Esophagus muscularis mucosa (tissue), 4 donors: Measurements from ENCODE around the gene MISP3. TPM values are rescaled to one million over a fixed set of nuclear protein-coding genes. Genes with fewer than 3 reads are reported as not detected.
A peak's percentile ranks its signal among the peaks of the same experiment; 100 is the strongest.

Experiments
- DNase-seq: peaks from one replicate; pipeline ENCODE4 v3.0.0-alpha.2; 2017; ENCODE audit errors: extremely low spot score
- H3K27ac ChIP-seq, 4 donors: fragments of 200-600 bp; sonication (generic); replicated peaks in 1 of 4; 1 replicate in 3 of 4; 2 replicates in 1 of 4; pipeline ENCODE4 v1.5.1; 2016 to 2019; ENCODE audit warnings: mild to moderate bottlenecking in 1 of 4
- H3K27me3 ChIP-seq, 4 donors: fragments of 200-600 bp; sonication (generic); one replicate each; pipeline versions ENCODE4 v1.5.1 to v1.6.0; 2016 to 2019
- H3K36me3 ChIP-seq, 4 donors: fragments of 200-600 bp; sonication (generic); one replicate each; pipeline ENCODE4 v1.5.1; 2016 to 2019
- H3K4me1 ChIP-seq, 4 donors: fragments of 200-600 bp; sonication (generic); one replicate each; pipeline ENCODE4 v1.5.1; 2016 to 2019
- H3K4me3 ChIP-seq, 4 donors: fragments of 200-600 bp; sonication (generic); 1 replicate in 2 of 4; 2 replicates in 2 of 4; pipeline ENCODE4 v1.5.1; 2016 to 2019; ENCODE audit warnings: mild to moderate bottlenecking in 4 of 4, moderate library complexity in 1 of 4
- H3K9me3 ChIP-seq, 4 donors: fragments of 200-600 bp; sonication (generic); 1 replicate in 3 of 4; 2 replicates in 1 of 4; pipeline ENCODE4 v1.5.1; 2016 to 2019
- EP300 ChIP-seq: sonication (generic); formaldehyde crosslinking; IDR thresholded peaks from one replicate; pipeline ENCODE4 v1.6.1; 2017; ENCODE audit warnings: antibody characterized with exemption
- POLR2A ChIP-seq: fragments of 450-650 bp; IDR thresholded peaks from one replicate; pipeline ENCODE4 v1.6.1; 2017; ENCODE audit warnings: antibody characterized with exemption, moderate library complexity, mild to moderate bottlenecking, low read depth
- POLR2AphosphoS5 ChIP-seq, 2 donors: sonication (generic); formaldehyde crosslinking; IDR thresholded peaks; one replicate each; pipeline ENCODE4 v1.6.1; 2017; ENCODE audit warnings: antibody characterized with exemption in 2 of 2
- WGBS: methylation state at CpG from one replicate; pipeline ENCODE4 v1.1.5; 2018; 5-methylcytosine and 5-hydroxymethylcytosine counted together
- intact Hi-C: fragments of 100-400 bp; cut with DNase I; formaldehyde crosslinking; loops from one replicate; pipeline ENCODE4 v1.15.1; 2023
- total RNA-seq, 4 donors: library from RNA; depleted of rRNA; stranded (reverse); fragments of >200 nt; gene quantifications; one replicate each; pipeline versions ENCODE4 v1.1.0 to v1.2.1, GENCODE V29; 2016
- TF ChIP-seq, protein P1 (sequence below), 3 experiments: fragments of 200-600 bp in 2 of 3; fragments of 450-650 bp in 1 of 3; sonication (generic) in 2 of 3; IDR thresholded peaks; one replicate each; pipeline ENCODE4 v1.5.1; 2017 to 2019; ENCODE audit warnings: antibody characterized with exemption in 3 of 3, mild to moderate bottlenecking in 2 of 3, moderate library complexity in 1 of 3

Gene MISP3
- total RNA-seq, 4 donors from 2014 or later: 1.5 to 11.1 (median 7.6) TPM

DNA sequence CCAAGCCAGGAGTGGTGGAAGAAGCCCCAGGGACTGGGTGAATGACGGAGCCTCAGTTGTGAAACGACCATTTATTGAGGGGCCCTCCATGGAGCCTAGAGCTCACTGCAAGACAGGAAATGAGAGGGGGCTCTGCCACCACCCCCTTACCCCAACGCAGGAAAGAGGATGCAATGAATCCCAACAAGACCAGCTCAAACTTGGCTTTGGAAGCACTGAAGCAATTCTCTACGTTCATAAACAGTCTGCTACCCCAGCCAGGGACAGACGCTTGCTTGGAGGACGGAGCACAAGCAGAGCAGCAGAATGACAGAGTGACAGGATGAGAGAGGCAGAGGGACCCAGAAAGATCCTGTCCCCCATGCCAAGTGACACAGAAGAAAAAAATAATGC lies 43.9 kb downstream of the MISP3 start:
- no peaks in the 10 kb centered on the region for H3K27me3 ChIP-seq
- H3K4me1 ChIP-seq: peaks cover 70 to 79% (median 75%) of the 10 kb centered on the region in 4 donors
- peak overlapping the region; percentile 86 to 98 (median 97) for H3K4me3 ChIP-seq
- intact Hi-C loops: no loop called here
- 11% methylated on average over 6 of the region's 6 CpGs for WGBS
- H3K9me3 ChIP-seq: no peaks in the 10 kb centered on the region
- DNase-seq: no peak
- TF ChIP-seq POLR2AphosphoS5 (IDR thresholded peaks at IDR 0.05): no peak
- TF ChIP-seq EP300: no peak
- TF ChIP-seq, protein P1, sequence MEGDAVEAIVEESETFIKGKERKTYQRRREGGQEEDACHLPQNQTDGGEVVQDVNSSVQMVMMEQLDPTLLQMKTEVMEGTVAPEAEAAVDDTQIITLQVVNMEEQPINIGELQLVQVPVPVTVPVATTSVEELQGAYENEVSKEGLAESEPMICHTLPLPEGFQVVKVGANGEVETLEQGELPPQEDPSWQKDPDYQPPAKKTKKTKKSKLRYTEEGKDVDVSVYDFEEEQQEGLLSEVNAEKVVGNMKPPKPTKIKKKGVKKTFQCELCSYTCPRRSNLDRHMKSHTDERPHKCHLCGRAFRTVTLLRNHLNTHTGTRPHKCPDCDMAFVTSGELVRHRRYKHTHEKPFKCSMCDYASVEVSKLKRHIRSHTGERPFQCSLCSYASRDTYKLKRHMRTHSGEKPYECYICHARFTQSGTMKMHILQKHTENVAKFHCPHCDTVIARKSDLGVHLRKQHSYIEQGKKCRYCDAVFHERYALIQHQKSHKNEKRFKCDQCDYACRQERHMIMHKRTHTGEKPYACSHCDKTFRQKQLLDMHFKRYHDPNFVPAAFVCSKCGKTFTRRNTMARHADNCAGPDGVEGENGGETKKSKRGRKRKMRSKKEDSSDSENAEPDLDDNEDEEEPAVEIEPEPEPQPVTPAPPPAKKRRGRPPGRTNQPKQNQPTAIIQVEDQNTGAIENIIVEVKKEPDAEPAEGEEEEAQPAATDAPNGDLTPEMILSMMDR (IDR thresholded peaks at IDR 0.05): no peak
- no peak for TF ChIP-seq POLR2A
- peak overlapping the region; percentile 86 to 100 (median 98) for H3K27ac ChIP-seq
- H3K36me3 ChIP-seq: no peaks in the 10 kb centered on the region

DNA sequence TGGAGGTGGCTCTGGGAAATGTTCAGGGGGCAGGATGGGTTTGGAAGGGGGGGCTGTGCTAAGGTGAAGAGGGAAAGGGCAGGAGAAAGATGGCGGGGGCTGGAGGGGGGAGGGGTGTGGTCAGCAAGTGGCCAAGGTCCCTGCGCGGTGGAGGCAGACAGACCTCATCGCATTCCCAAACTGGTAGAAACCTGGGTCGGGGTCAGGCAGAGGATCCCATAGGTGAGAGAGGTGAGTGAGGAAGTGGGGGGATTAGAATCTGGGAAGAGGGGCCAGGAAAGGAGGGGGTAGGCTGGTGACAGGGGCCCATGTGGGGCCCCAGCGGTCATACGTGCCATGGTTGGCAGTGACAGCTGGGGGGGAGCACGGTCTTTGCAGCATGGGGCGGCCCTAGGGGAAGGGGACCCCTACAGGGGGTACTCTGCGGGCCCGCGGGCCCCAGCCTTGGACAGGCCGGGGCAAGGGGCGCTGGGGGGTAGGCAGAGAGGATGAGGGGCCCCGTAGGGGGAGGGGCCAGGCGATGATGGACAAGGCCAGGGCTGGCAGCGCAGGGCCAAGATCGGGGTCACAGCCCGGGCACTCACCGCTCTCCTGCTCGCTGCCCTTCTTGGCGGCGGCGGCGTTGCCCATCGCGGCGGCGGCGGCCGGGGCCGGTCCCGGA lies 44.5 kb downstream of the MISP3 start:
- H3K4me1 ChIP-seq: peaks cover 65 to 74% (median 70%) of the 10 kb centered on the region in 4 donors
- H3K9me3 ChIP-seq: no peaks in the 10 kb centered on the region
- peak overlapping the region; percentile 86 to 98 (median 97) for H3K4me3 ChIP-seq
- H3K27me3 ChIP-seq: no peaks in the 10 kb centered on the region
- H3K27ac ChIP-seq: peak overlapping the region; percentile 86 to 100 (median 98)
- intact Hi-C loops: no loop called here
- 0% methylated on average over 9 of the region's 33 CpGs for WGBS
- TF ChIP-seq POLR2A (no peak), EP300 (no peak), POLR2AphosphoS5 (IDR thresholded peaks at IDR 0.05) (no peak)
- TF ChIP-seq, protein P1 (IDR thresholded peaks at IDR 0.05): no peak
- DNase-seq: no peak
- H3K36me3 ChIP-seq: no peaks in the 10 kb centered on the region

DNA sequence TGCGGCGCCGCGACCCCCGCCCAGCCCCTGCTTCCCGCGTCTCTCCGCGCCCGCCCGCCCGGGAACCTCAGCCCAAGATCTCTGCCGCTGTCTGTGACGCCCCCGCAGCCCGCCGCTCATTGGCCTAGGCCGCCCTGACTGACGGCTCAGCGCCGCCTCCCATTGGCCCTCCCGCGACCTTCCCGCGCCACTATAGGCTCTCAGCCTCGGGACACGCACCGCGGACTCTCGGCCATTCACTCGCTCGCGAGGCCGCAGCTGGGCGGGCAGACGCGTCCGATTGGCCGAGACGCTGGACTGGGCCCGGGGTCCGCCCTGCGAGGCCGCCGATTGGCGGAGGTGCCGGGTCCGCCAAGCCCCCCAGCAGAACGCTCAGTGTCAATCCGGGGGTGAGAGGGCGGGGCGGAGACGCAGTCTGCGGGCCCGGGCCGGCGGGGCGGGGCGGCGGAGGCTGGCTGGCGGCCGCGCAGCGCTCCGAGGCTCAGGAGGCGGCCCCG lies 45.1 kb downstream of the MISP3 start, which contains the start of gene PRKACA:
Gene PRKACA, minus strand, starts transcription at position 95 of the 497 bp plus-strand sequence. CDS start 215 bp downstream, outside the sequence.
- Histone ChIP-seq H3K36me3 (no peaks in the 10 kb centered on the region), H3K27me3 (no peaks in the 10 kb centered on the region), H3K27ac (peak within 1 kb of the TSS; percentile 98 to 100 (median 100)), H3K4me3 (peak within 1 kb of the TSS; percentile 86 to 98 (median 97)), H3K9me3 (no peaks in the 10 kb centered on the region), H3K4me1 (peaks cover 58 to 67% (median 63%) of the 10 kb centered on the region in 4 donors)
- 0% methylated on average over 3 of the region's 67 CpGs for WGBS
- TF ChIP-seq POLR2AphosphoS5 (IDR thresholded peaks at IDR 0.05) (peak; percentile 81), EP300 (no peak), POLR2A (no peak)
- TF ChIP-seq, protein P1 (IDR thresholded peaks at IDR 0.05): no peak
- intact Hi-C loops: loop anchor here (2.0 kb wide), 1 partner anchor 45 kb away; the partner anchor contains the start of gene MISP3
- peak; percentile 99 for DNase-seq

DNA sequence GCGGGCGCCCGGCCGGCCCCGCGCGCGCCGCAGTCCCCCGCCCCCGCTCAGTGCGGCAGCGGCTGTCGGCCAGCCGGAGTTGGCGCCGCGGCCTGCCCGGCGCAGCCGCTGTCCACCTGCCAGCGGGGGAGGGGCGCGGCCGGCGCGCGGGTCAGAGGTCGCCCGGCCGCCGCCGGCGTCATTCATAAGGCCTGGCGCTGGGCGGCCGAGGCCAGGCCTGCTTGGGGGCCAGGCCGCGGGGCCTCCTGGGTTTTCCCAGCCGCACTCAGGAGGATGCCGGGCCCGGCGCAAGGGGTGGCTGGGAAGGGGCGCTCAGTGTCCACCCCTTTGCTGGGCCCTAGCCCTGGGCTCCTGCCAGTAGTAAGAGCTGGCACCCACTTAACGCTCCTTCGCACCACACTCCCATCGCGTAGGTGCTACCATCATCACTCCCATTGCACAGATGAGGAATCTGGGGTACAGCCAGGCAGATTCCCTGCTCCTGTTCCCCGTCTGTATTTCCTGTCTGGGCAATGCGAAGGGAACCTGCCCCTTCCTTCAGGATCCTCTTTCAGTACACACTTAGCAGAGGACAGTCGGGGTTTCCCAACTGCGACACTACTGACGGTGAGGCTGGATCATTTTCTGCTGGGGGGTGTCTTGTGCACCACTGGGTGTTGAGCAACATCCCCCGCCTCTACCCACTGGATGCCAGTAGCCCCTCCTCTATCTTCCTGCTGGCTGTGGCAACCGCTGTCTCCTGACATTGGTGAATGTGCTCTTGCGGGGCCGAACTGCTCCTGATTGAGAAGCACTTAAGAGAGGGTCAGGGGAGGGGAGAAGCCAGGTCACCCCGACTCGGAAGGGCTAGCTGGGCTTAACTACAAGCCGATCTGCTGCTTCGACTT lies 45.8 kb downstream of the MISP3 start:
- intact Hi-C loops: loop anchor here (2.0 kb wide), 1 partner anchor 46 kb away; the partner anchor contains the start of gene MISP3
- peak; percentile 95 for DNase-seq
- 0% methylated on average over 12 of the region's 61 CpGs for WGBS

More for the DNA sequence above, 45.8 kb downstream of the MISP3 start:
- Histone ChIP-seq H3K27ac (peak overlapping the region; percentile 98 to 100 (median 100)), H3K9me3 (no peaks in the 10 kb centered on the region), H3K4me1 (peaks cover 51 to 60% (median 56%) of the 10 kb centered on the region in 4 donors), H3K27me3 (no peaks in the 10 kb centered on the region), H3K4me3 (peak overlapping the region; percentile 86 to 98 (median 97)), H3K36me3 (no peaks in the 10 kb centered on the region)
- TF ChIP-seq, protein P1 (IDR thresholded peaks at IDR 0.05): no peak
- TF ChIP-seq EP300: no peak
- peak; percentile 82 to 90 for TF ChIP-seq POLR2AphosphoS5 (IDR thresholded peaks at IDR 0.05)
- TF ChIP-seq POLR2A: peak; percentile 77
